Fibroblast of mammary gland (primary cell): ENCODE measurements around the gene CSF3R.
A peak's percentile ranks its signal among the peaks of the same experiment; 100 is the strongest.
"Not testable (repeated sequence)": the region's sequence is repeated elsewhere in the genome, so short reads cannot be mapped to it uniquely, and the experiment has no call there.

Experiments
- DNase-seq: peaks from one replicate; pipeline ENCODE4 v3.0.0-alpha.2; 2010; ENCODE audit warnings: low read depth
- H3K4me3 ChIP-seq: 2 replicates; pipeline ENCODE4 v1.5.1; 2011; ENCODE audit warnings: low read depth, mild to moderate bottlenecking, low read length, moderate library complexity; ENCODE audit not compliant: control insufficient read depth
- CTCF ChIP-seq: conservative IDR thresholded peaks from 2 replicates; pipeline ENCODE4 v1.5.1; 2011; ENCODE audit warnings: low read depth, low read length, inconsistent platforms; ENCODE audit not compliant: control insufficient read depth, insufficient read depth

Gene CSF3R

GRCh38 chr1:36513676-36514473, 31.2 kb upstream of the CSF3R start:
- no peak for DNase-seq
- no peak overlapping the region for H3K4me3 ChIP-seq
- no peak for TF ChIP-seq CTCF

GRCh38 chr1:36512842-36513241, 30.1 kb upstream of the CSF3R start:
- DNase-seq, result no peak
- H3K4me3 ChIP-seq, result no peak overlapping the region
- no peak for TF ChIP-seq CTCF

GRCh38 chr1:36511804-36512798, 29.4 kb upstream of the CSF3R start:
- no peak for TF ChIP-seq CTCF

GRCh38 chr1:36511220-36511619, 28.5 kb upstream of the CSF3R start:
- DNase-seq, result not testable (repeated sequence)

More at GRCh38 chr1:36511804-36512798, 29.4 kb upstream of the CSF3R start:
- peak; percentile 20 for DNase-seq
- no peak overlapping the region for H3K4me3 ChIP-seq

GRCh38 chr1:36510418-36510817, 27.7 kb upstream of the CSF3R start:
- no peak for DNase-seq
- no peak overlapping the region for H3K4me3 ChIP-seq
- TF ChIP-seq CTCF, result no peak

More at GRCh38 chr1:36511220-36511619, 28.5 kb upstream of the CSF3R start:
- not testable (repeated sequence) for H3K4me3 ChIP-seq

- TF ChIP-seq CTCF, result no peak
- no peak overlapping the region for H3K4me3 ChIP-seq
- no peak for DNase-seq
Observed at GRCh38 chr1:36508257-36508656, 25.5 kb upstream of the CSF3R start.
